GM19035 (cell line): ENCODE results near the gene SEC14L2.

Experiments
- ATAC-seq: cut with Tn5 transposase; IDR thresholded peaks from one replicate; pipeline ENCODE4 v1.9.1; 2021; ENCODE audit not compliant: unreplicated experiment

SEC14L2 gene

GRCh38 chr22:30425327-30425615, 28.5 kb downstream of the SEC14L2 start:
- no peak for ATAC-seq

GRCh38 chr22:30425616-30426387, 29.0 kb downstream of the SEC14L2 start, which contains the start of gene MTFP1:
Gene MTFP1 (plus strand): TSS chr22:30425768. CDS start chr22:30425880, 112 bp downstream.
- ATAC-seq, result no peak

GRCh38 chr22:30426388-30427353, 29.9 kb downstream of the SEC14L2 start:
- ATAC-seq, result no peak

- no peak for ATAC-seq
These were observed 31.1 kb downstream of the SEC14L2 start for GRCh38 chr22:30427871-30428270.

- ATAC-seq, result no peak
These were observed 33.1 kb downstream of the SEC14L2 start for GRCh38 chr22:30429887-30430286.

- no peak for ATAC-seq
These were observed 34.1 kb downstream of the SEC14L2 start for GRCh38 chr22:30430933-30431332.

- no peak for ATAC-seq
These were observed 35.3 kb downstream of the SEC14L2 start for GRCh38 chr22:30432096-30432495.

- ATAC-seq, result no peak
These were observed 35.7 kb downstream of the SEC14L2 start for GRCh38 chr22:30432520-30432919.

GRCh38 chr22:30433227-30433626, 36.4 kb downstream of the SEC14L2 start:
- no peak for ATAC-seq

GRCh38 chr22:30433773-30434172, 37.0 kb downstream of the SEC14L2 start:
- ATAC-seq, result no peak

- ATAC-seq, result no peak
These were observed 38.0 kb downstream of the SEC14L2 start for GRCh38 chr22:30434843-30435242.

GRCh38 chr22:30435674-30436126, 38.9 kb downstream of the SEC14L2 start:
- no peak for ATAC-seq

- ATAC-seq, result no peak
These were observed 39.4 kb downstream of the SEC14L2 start for GRCh38 chr22:30436196-30436595.

- no peak for ATAC-seq
These were observed 41.7 kb downstream of the SEC14L2 start for GRCh38 chr22:30438559-30438958.

- no peak for ATAC-seq
These were observed 42.4 kb downstream of the SEC14L2 start for GRCh38 chr22:30439226-30439625.

- ATAC-seq, result no peak
These were observed 43.0 kb downstream of the SEC14L2 start for GRCh38 chr22:30439836-30440235.

- no peak for ATAC-seq
These were observed 44.3 kb downstream of the SEC14L2 start for GRCh38 chr22:30441088-30441487.

GRCh38 chr22:30444632-30445437, 48.0 kb downstream of the SEC14L2 start:
- ATAC-seq, result no peak

GRCh38 chr22:30445438-30446145, 48.8 kb downstream of the SEC14L2 start:
- no peak for ATAC-seq

- ATAC-seq, result no peak
These were observed 50.8 kb downstream of the SEC14L2 start for GRCh38 chr22:30447656-30448055.
